Stimulated activated CD4-positive, alpha-beta T cell treated with anti-CD3 and anti-CD28 coated beads, Interleukin-4, amount 100 ng/mL, for 1 hour (primary cell): ENCODE measurements around the gene TEAD4.
A peak's percentile ranks its signal among the peaks of the same experiment; 100 is the strongest.
"Not testable (repeated sequence)": the region's sequence is repeated elsewhere in the genome, so short reads cannot be mapped to it uniquely, and the experiment has no call there.

ENCODE experiments used
- DNase-seq: peaks from one replicate; pipeline ENCODE4 v3.0.0-alpha.2; 2020

The TEAD4 gene

GRCh38 chr12:3054374-3054773 is 95.2 kb downstream of the TEAD4 start:
- DNase-seq, result no peak

DNA sequence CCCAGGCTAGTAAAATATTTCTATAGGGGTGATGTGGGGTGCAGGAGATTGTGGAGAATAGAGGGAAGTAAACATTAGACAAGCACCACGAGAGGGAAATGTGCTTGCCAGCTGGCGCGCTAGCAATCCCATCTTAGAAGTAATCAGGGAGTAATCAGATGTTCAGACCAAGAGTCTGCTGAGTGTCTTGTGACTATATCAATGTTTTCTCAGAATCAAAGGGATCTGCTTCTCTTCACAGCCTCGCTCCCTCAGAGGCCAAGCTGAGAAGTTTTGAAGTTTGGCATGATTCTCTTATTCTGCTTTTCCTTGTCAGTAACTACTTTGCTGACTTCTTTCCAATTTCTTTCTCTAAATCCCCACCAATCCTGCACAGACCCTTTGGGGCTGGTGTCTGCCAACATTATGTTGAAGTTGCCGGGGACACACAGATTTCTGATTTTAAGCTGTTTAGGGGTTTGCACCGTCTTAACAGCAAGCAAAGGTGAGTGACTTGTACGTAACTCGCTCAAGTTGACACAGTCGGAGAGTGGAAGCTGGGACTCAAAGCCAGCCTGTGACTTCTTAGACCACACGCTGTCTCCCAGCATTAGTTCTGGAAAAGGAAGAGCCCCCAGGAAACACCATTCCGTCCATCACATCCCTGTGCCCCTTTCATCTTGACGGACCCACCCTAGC is 96.0 kb downstream of the TEAD4 start:
- no peak for DNase-seq

- no peak for DNase-seq
Measured at GRCh38 chr12:3055704-3056467, 96.7 kb downstream of the TEAD4 start.

DNA sequence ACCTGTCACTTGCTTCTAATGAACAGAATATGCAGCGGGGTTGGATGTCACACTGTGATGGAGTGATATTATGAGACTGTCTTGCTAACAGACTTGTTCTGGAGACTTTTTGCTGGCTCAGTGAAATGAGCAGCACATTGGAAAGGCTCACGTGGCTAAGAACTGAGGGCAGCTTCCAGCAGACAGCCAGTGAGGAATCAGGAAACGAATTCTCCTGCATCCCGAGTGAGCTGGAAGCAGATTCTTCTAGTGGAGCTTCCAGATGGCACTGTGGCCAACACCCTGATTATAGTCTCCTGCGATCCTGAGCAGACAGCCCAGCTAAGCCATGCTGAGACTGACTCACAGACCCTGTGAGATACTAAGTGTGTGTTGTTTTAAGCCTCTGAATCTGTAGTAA is 101.9 kb downstream of the TEAD4 start:
- no peak for DNase-seq

- no peak for DNase-seq
Measured at GRCh38 chr12:3061501-3062215, 102.5 kb downstream of the TEAD4 start.

DNA sequence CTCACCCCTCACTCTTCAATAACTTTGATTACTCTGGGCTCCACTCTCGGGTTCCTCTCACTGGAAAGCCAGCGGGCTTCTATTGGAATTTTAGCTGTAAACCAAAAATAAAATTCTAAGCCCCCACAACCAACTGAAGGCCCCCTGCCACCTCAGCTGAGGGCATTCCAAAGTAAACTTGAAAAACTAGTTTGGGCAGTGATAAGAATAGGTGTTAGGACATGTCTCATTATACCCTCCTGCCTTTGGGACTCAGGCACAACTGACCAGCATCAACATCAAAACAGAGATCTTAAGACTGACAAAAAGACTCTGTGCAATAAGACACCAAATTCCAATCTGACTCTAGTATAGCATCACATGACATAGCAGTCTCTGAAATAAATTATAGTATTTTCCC is 106.1 kb downstream of the TEAD4 start:
- no peak for DNase-seq

- not testable (repeated sequence) for DNase-seq
Measured at GRCh38 chr12:3065846-3066245, 106.6 kb downstream of the TEAD4 start.

DNA sequence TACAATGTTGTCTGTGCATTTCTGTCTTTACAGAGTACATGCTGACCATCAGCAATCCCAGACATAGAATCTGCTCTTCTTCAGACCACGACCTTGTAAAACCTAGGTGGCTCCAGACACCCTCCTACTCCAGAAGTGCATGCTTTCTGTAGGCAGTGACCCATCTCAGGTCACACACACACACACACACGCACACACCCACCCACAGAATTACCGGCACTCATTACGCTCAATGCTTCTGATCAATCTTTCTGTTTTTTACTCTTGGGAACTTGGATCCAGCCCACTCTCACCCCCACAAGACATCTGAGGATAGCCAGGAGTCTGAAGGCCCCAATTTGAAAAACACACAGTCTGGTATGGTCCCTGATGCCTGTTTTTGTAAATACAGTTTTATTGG is 110.5 kb downstream of the TEAD4 start:
- DNase-seq, result no peak

- DNase-seq, result no peak
Measured at GRCh38 chr12:3071107-3071506, 111.9 kb downstream of the TEAD4 start.

DNA sequence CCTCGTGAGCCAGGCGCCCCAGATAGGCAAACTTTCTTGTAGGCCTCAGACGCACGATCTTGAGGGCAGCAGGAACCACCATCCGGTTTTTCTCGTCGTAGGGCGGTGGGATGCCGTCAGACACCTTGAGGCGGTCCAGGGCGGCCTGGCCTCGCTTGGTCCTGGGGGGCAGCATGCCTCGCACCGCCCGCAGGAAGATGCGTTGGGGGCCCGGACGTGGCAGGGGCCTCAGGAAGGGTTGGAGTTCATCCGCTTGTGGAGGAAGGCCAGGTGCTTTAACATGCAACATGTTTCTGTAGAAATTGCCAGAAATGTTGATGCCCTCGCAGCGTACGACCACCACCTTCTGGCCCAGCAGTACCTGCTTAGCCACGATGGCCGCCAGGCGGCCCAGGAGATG is 112.5 kb downstream of the TEAD4 start:
- no peak for DNase-seq

DNA sequence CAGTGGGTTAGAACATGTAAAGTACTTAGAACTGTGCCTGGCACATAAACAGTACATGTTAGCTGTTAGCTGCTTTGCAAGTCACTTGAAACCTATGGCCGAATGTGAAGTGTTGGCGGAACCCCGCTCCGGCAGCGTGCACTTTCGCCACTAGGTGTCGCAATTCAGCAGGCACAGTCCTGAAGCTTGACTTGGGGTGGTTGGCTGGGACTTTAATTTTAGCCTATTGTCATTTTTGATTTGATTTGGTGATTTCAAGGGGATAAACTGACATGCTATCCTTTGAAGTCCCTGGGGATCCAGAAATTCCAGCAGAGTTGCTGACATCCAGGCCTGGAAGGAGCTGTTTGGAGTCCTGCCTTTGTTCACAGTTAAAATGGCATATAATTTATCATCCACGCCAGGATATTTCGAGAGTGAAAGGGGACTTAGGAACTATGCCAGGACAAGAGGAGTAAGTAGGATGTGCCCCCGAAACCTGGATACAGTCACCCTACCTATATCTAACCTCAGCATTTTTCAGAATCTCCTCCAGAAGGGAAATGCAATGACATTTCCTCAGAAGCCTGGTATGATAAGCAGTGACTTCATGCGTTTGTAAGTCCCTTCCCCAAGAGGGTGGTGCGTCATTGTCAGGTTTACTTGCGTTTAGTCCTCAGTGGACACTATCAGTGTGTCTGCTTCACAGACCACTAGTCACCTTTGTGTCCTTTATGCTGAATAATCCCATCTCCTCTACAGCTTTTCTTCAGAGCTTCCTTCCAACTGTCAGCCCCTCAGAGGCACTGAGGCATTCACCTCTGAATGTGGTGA is 114.4 kb downstream of the TEAD4 start:
- DNase-seq, result peak; percentile 84

DNA sequence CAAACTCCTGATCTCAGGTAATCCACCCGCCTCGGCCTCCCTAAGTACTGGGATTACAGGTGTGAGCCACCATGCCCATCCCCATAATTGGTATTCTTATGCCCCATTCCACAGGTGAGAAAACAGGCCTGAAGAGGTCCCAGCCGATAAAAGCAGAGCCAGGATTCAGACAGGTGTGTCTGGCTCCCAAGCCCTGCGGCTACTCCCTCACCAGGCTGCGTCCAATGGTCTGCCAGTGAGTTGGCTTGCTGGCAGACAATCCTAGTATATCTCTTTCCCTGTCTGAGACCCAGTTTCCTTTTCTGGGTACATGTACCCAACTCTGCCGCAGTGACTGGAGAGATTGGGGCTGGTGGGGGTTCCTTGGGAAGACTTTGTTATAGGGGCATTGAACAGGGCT is 116.1 kb downstream of the TEAD4 start:
- DNase-seq, result no peak

GRCh38 chr12:3076730-3077571 is 117.8 kb downstream of the TEAD4 start, which contains the start of gene TSPAN9:
Gene TSPAN9 (plus strand): TSS chr12:3077379. CDS start chr12:3201194, 123,815 bp downstream.
- peak; percentile 73 for DNase-seq

DNA sequence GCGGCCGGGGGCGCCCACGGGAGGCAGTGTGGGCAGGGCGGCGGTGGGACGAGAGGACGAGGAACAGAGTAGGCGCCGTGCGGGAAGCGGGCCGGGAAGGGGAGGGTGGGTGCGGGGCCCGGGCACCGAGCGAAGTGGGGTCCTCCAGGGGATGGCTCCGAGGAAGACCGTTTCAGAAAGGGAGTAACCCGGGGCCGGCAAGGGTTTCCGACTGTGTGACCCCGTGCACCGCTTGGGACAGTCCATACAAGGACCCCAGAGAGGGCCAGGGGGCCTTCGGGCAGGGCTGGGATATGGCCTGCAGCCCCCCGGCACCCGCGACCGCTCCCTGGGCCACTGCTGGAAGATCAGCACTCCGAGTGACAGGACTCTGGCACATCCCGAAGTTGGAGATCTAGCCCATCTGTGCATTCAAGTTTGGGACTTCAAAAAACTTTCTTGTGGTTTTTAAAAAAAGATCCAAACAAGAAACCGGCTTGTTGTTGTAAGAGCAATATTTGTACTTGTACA is 118.4 kb downstream of the TEAD4 start:
- no peak for DNase-seq

- DNase-seq, result no peak
Measured at GRCh38 chr12:3078086-3078820, 119.1 kb downstream of the TEAD4 start.

- DNase-seq, result no peak
Measured at GRCh38 chr12:3081091-3081490, 121.9 kb downstream of the TEAD4 start.

DNA sequence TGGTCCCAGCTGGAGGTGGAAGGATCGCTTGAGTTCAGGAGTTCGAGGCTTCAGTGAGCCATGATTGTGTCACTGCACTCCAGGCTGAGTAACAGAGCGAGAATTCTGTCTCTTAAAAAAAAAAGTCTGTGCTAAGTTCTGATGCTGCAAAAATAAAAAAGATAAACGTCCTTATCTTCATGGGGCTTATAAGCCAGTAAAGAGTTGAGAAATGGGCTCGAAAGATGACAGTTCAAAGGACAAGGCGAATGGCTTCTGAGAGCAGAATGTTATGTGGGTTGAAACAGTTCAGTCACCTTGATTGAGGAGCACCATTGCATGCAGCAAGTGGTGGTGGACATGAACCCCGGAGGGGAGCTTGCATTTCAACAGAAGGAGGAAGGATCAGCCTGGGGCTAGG is 122.7 kb downstream of the TEAD4 start:
- DNase-seq, result no peak

DNA sequence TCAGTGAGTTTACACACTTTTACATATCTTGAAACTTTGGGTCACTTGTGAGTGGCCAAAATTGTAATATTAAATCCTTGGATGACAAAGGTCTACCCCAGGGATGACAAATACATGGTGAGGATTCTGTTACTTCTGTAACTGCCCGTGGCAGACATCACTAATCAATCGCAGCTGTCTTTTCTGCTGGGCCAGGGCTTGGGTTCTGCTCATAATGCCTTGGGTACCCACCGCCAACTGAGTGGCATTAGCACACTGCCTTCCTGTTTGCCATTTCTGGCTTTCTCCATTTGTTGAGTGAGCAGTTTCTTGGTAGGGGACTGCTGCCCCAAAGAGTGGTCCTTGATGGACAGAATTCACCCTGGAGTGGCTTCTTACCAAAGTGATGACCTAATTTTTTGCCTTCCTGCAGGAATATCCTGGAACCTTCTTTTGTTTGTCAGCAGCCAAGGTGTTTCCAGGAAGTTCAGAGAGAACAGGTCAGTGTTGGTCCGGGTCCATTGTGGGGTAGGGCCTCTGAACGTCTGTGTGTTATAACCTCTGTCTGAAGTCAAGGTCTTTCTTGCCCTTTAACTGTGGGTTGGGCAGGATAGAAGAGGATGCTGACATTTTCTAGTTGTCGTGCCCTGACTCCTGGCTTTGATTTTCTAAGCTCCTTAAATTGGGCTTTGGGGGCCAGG is 124.2 kb downstream of the TEAD4 start:
- DNase-seq, result no peak

DNA sequence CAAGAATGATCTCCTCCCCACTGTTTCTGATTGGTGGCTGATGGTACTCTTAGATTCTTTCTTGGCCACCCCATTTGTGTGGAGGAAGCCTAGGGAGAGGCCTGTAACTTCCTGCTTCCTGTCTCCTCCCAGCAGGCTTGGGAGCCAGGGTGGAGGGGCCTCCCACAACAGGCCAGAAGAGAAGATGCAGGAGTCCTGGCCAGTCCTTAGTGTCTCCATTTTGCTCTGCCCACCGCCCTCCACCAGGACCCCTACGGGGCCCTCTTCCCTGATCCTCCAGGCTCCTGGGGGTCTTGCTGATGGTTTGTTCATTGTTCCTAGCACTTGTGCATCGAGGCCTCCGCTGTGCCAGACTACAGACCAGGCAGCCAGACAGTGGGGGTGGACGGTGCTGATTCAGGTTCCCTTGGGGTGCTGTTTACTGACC is 124.7 kb downstream of the TEAD4 start:
- DNase-seq, result no peak

DNA sequence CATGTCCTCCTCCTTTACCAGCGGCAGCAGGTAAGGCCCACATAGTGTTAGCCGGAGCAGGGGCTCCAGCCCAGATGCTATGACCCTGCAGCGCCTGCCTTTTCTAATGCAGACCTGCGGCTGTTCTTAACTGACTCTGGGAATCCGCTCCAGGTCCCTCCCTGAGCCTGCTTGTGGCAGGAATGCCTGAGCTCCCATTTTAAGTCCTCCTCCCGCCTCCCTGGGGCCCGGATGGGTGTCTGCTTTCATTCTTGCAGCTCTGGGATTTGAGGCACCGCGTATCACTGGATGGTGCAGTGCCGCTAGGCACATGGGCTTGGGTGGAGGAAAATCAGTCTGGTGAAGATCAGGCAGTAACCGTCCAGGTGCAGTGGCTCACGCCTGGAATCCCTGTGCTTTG is 125.5 kb downstream of the TEAD4 start:
- DNase-seq, result no peak
